Hepatocyte (in vitro differentiated cells): ENCODE measurements around the gene PCDH1. TPM values are rescaled to one million over a fixed set of nuclear protein-coding genes. Genes with fewer than 3 reads are reported as not detected.

ENCODE experiments used
- DNase-seq: peaks from one replicate; pipeline ENCODE4 v3.0.0-alpha.2; 2016; ENCODE audit warnings: low spot score
- H2AFZ ChIP-seq: fragments of 200-600 bp; sonication (generic); 2 replicates; pipeline ENCODE4 v1.6.0; 2016; ENCODE audit warnings: antibody characterized with exemption, mild to moderate bottlenecking
- H3K27ac ChIP-seq: fragments of 200-600 bp; sonication (generic); 2 replicates; pipeline ENCODE4 v1.5.1; 2016; ENCODE audit warnings: mild to moderate bottlenecking
- H3K27me3 ChIP-seq: fragments of 200-600 bp; sonication (generic); 2 replicates; pipeline ENCODE4 v1.6.1; 2016
- H3K36me3 ChIP-seq: fragments of 200-600 bp; sonication (generic); replicated peaks from 2 replicates; pipeline ENCODE4 v1.5.1; 2016; ENCODE audit warnings: low read depth; ENCODE audit not compliant: insufficient read depth
- H3K4me1 ChIP-seq: fragments of 200-600 bp; sonication (generic); 2 replicates; pipeline ENCODE4 v1.5.1; 2016; ENCODE audit warnings: mild to moderate bottlenecking, moderate library complexity; ENCODE audit not compliant: insufficient read depth
- H3K4me2 ChIP-seq: fragments of 200-600 bp; sonication (generic); 2 replicates; pipeline ENCODE4 v1.6.0; 2016
- H3K4me3 ChIP-seq: fragments of 200-600 bp; sonication (generic); 2 replicates; pipeline ENCODE4 v1.5.1; 2016; ENCODE audit warnings: mild to moderate bottlenecking
- H3K79me2 ChIP-seq: fragments of 200-600 bp; sonication (generic); 2 replicates; pipeline ENCODE4 v1.6.0; 2017; ENCODE audit warnings: mild to moderate bottlenecking
- H3K9me2 ChIP-seq: fragments of 200-600 bp; sonication (generic); replicated peaks from 2 replicates; pipeline ENCODE4 v1.6.0; 2017; ENCODE audit warnings: mild to moderate bottlenecking; ENCODE audit not compliant: insufficient read depth
- H3K9me3 ChIP-seq: fragments of 200-600 bp; sonication (generic); 2 replicates; pipeline ENCODE4 v1.5.1; 2016; ENCODE audit warnings: low read depth, mild to moderate bottlenecking
- H4K20me1 ChIP-seq: fragments of 200-600 bp; sonication (generic); 2 replicates; pipeline ENCODE4 v1.6.0; 2016; ENCODE audit warnings: mild to moderate bottlenecking; ENCODE audit not compliant: insufficient read depth, poor library complexity, severe bottlenecking
- CTCF ChIP-seq: fragments of 200-600 bp; sonication (generic); IDR thresholded peaks from 2 replicates; pipeline ENCODE4 v1.5.1; 2016; ENCODE audit warnings: antibody characterized with exemption, mild to moderate bottlenecking; ENCODE audit not compliant: poor library complexity
- EZH2 ChIP-seq: fragments of 200-600 bp; sonication (generic); IDR thresholded peaks from 2 replicates; pipeline ENCODE4 v1.6.1; 2016; ENCODE audit warnings: antibody characterized with exemption, mild to moderate bottlenecking, borderline replicate concordance
- EZH2phosphoT487 ChIP-seq: fragments of 200-600 bp; sonication (generic); IDR thresholded peaks from one replicate; pipeline ENCODE4 v1.6.1; 2018; ENCODE audit warnings: antibody characterized with exemption, mild to moderate bottlenecking, low read depth, moderate library complexity; ENCODE audit not compliant: unreplicated experiment, severe bottlenecking
- WGBS: methylation state at CpG from one replicate; pipeline ENCODE4 v1.1.6; 2016; ENCODE audit warnings: low lambda C conversion rate; ENCODE audit errors: missing lambda C conversion rate; 5-methylcytosine and 5-hydroxymethylcytosine counted together
- polyA plus RNA-seq: library from polyadenylated mRNA; unstranded; fragments of >200 nt; fragmentation: Nextera tagmentation; extraction: Ambion mirVana; gene quantifications from 2 replicates; pipeline ENCODE4 v1.2.1, GENCODE V29; 2016
- total RNA-seq: library from RNA; depleted of rRNA; stranded (reverse); fragments of >200 nt; gene quantifications from 2 replicates; pipeline ENCODE4 v1.2.3, GENCODE V29; 2014

Gene PCDH1
- total and polyA plus RNA-seq, 2 experiments from 2014 or later: 8.6 to 10.5 TPM

GRCh38 chr5:141883184-141883891 is 5.1 kb upstream of the PCDH1 start:
- H4K20me1 ChIP-seq: no peaks in the 10 kb centered on the region
- TF ChIP-seq EZH2: peak; percentile 33
- TF ChIP-seq EZH2phosphoT487: no peak
- DNase-seq: peak; percentile 70
- 5% methylated on average over 28 of the region's 35 CpGs for WGBS
- H3K4me3 ChIP-seq: no peak overlapping the region
- peak overlapping the region; percentile 62 for H3K4me2 ChIP-seq
- peaks cover 6% of the 10 kb centered on the region for H3K4me1 ChIP-seq
- H3K27me3 ChIP-seq: peaks cover 67% of the 10 kb centered on the region
- H3K79me2 ChIP-seq: no peaks in the 10 kb centered on the region
- no peaks in the 10 kb centered on the region for H3K9me2 ChIP-seq
- no peak overlapping the region for H2AFZ ChIP-seq
- no peaks in the 10 kb centered on the region for H3K36me3 ChIP-seq
- no peaks in the 10 kb centered on the region for H3K9me3 ChIP-seq
- no peak overlapping the region for H3K27ac ChIP-seq

DNA sequence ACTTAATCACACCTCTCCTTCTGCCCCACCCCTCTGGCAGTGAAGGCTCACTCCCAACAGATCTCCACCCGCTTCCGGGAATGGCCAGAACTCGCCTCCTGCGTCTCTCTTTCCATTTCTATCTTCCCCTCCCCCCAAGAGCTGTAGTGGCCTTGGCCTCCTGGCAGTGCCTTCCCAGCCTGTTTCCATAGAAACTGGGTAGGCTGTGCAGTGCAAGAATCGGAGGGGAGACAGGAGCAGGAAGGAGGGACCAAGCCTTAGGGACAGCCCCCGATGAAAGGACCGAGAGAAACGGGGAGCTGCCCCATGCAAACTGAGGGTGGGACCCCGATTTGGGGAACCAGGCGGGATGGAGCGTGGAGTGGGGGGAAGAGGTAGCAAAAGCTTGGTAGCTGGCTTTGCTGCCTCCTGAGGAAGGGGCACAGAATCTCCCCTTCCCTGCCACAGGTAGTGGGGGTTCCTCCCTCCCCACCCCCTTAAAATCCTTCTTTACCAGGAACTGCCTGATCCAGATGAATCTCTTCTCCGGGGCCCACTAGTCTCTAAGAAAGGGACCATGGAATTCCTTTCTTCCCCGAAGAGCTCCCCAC is 4.5 kb upstream of the PCDH1 start:
- Histone ChIP-seq H3K27me3 (peaks cover 67% of the 10 kb centered on the region), H3K27ac (no peak overlapping the region), H4K20me1 (no peaks in the 10 kb centered on the region), H3K36me3 (no peaks in the 10 kb centered on the region), H3K4me1 (peaks cover 6% of the 10 kb centered on the region), H3K79me2 (no peaks in the 10 kb centered on the region), H3K4me3 (no peak overlapping the region), H3K9me2 (no peaks in the 10 kb centered on the region), H3K9me3 (no peaks in the 10 kb centered on the region), H2AFZ (no peak overlapping the region), H3K4me2 (no peak overlapping the region)
- TF ChIP-seq EZH2phosphoT487 (no peak), EZH2 (no peak), CTCF (no peak)
- WGBS: 11% methylated on average over 13 of the region's 13 CpGs
- peak; percentile 7 for DNase-seq

DNA sequence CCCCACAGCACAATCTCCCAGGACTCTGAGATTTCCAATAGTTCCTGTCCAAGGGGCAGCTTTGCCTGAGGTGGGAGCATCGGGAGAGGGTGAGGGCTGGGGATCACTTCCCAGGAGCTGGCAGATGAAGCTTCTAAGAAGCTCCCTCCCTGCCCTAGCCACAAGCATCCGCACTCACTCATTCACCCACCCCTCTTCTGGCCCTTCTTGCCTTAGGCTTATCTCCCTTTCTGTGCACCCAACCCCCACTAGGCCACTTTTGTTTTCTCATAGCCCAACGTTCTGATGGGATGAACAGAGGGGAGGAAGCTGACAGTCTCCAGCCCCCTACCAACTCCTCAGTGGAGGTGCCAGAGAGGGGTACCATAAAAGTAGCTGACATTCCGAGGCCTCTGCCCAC is 3.7 kb upstream of the PCDH1 start:
- no peak overlapping the region for H3K4me2 ChIP-seq
- H3K27ac ChIP-seq: no peak overlapping the region
- no peak overlapping the region for H3K4me3 ChIP-seq
- WGBS: 25% methylated on average over 4 of the region's 4 CpGs
- no peaks in the 10 kb centered on the region for H3K9me2 ChIP-seq
- no peaks in the 10 kb centered on the region for H4K20me1 ChIP-seq
- no peaks in the 10 kb centered on the region for H3K36me3 ChIP-seq
- H3K9me3 ChIP-seq: no peaks in the 10 kb centered on the region
- DNase-seq: peak; percentile 2
- H3K4me1 ChIP-seq: peaks cover 10% of the 10 kb centered on the region
- no peak overlapping the region for H2AFZ ChIP-seq
- H3K27me3 ChIP-seq: peaks cover 73% of the 10 kb centered on the region
- no peaks in the 10 kb centered on the region for H3K79me2 ChIP-seq
- TF ChIP-seq EZH2: no peak
- TF ChIP-seq CTCF: no peak
- no peak for TF ChIP-seq EZH2phosphoT487

- H3K27me3 ChIP-seq: peaks cover 80% of the 10 kb centered on the region
- no peak for TF ChIP-seq CTCF
- TF ChIP-seq EZH2phosphoT487: no peak
- TF ChIP-seq EZH2: no peak
- H3K4me1 ChIP-seq: peaks cover 17% of the 10 kb centered on the region
- H3K79me2 ChIP-seq: no peaks in the 10 kb centered on the region
- no peak overlapping the region for H2AFZ ChIP-seq
- no peaks in the 10 kb centered on the region for H3K36me3 ChIP-seq
- H3K27ac ChIP-seq: no peak overlapping the region
- 52% methylated on average over 8 of the region's 8 CpGs for WGBS
- no peaks in the 10 kb centered on the region for H3K9me3 ChIP-seq
- H3K4me2 ChIP-seq: no peak overlapping the region
- peak; percentile 3 for DNase-seq
- H3K4me3 ChIP-seq: no peak overlapping the region
- H3K9me2 ChIP-seq: no peaks in the 10 kb centered on the region
- no peaks in the 10 kb centered on the region for H4K20me1 ChIP-seq
Observed at GRCh38 chr5:141880961-141881801, 3.0 kb upstream of the PCDH1 start.
